A549 (cell line): ENCODE measurements around the gene CRYBA1.

ENCODE experiments used
- BCL3 ChIP-seq: fragments of >200 bp; sonication (Bioruptor Twin); formaldehyde crosslinking; IDR thresholded peaks from 3 replicates; pipeline ENCODE4 v1.6.1; 2016
- CEBPB ChIP-seq, 2 experiments: fragments of >200 bp in 1 of 2; sonication (Bioruptor Twin) in 1 of 2; formaldehyde crosslinking in 1 of 2; IDR thresholded peaks; 2 replicates each; pipeline ENCODE4 v1.6.1; 2012 to 2016
- CHD4 ChIP-seq: fragments of 200-600 bp; sonication (generic); IDR thresholded peaks from 2 replicates; pipeline ENCODE4 v1.6.1; 2016; ENCODE audit warnings: antibody characterized with exemption, mild to moderate bottlenecking, borderline replicate concordance
- EHF ChIP-seq: fragments of 250-450 bp; sonication (Bioruptor Pico); IDR thresholded peaks from 2 replicates; pipeline ENCODE4 v1.5.0; 2020; ENCODE audit warnings: mild to moderate bottlenecking
- EP300 ChIP-seq, 2 experiments: fragments of >200 bp; sonication (Bioruptor Twin); formaldehyde crosslinking; IDR thresholded peaks; 2 replicates in 1 of 2; 3 replicates in 1 of 2; pipeline ENCODE4 v1.6.1; 2016 to 2017
- MYC ChIP-seq: IDR thresholded peaks from 2 replicates; pipeline ENCODE4 v1.6.1; 2012; ENCODE audit warnings: mild to moderate bottlenecking, inconsistent platforms, low read length, improper control_type of control experiment, borderline replicate concordance
- NFE2L2 ChIP-seq: fragments of 150-350 bp; conservative IDR thresholded peaks from 2 replicates; pipeline ENCODE4 v1.6.1; 2014; ENCODE audit warnings: low read length
- POLR2A ChIP-seq: IDR thresholded peaks from 2 replicates; pipeline ENCODE4 v1.6.1; 2012; ENCODE audit warnings: mild to moderate bottlenecking, low read length
- RCOR1 ChIP-seq: fragments of 150-350 bp; IDR thresholded peaks from 2 replicates; pipeline ENCODE4 v1.6.1; 2014; ENCODE audit warnings: antibody characterized with exemption, low read length, low read depth
- SREBF2 ChIP-seq: fragments of 450-650 bp; IDR thresholded peaks from 2 replicates; pipeline ENCODE4 v1.6.1; 2014; ENCODE audit warnings: mild to moderate bottlenecking, moderate library complexity
- ZFP36 ChIP-seq: fragments of 450-650 bp; IDR thresholded peaks from 2 replicates; pipeline ENCODE4 v1.6.1; 2014; ENCODE audit warnings: borderline replicate concordance; ENCODE audit not compliant: partially characterized antibody
- TF ChIP-seq, protein P1 (sequence below): fragments of >200 bp; sonication (Bioruptor Twin); formaldehyde crosslinking; IDR thresholded peaks from 3 replicates; pipeline ENCODE4 v1.5.1; 2016
- TF ChIP-seq, protein P2 (sequence below): IDR thresholded peaks from 2 replicates; pipeline ENCODE4 v1.6.1; 2012
- TF ChIP-seq, protein P3 (sequence below): fragments of 200-600 bp; sonication (generic); IDR thresholded peaks from 2 replicates; pipeline ENCODE4 v1.6.1; 2016; ENCODE audit warnings: antibody characterized with exemption, mild to moderate bottlenecking, moderate library complexity

DNA sequence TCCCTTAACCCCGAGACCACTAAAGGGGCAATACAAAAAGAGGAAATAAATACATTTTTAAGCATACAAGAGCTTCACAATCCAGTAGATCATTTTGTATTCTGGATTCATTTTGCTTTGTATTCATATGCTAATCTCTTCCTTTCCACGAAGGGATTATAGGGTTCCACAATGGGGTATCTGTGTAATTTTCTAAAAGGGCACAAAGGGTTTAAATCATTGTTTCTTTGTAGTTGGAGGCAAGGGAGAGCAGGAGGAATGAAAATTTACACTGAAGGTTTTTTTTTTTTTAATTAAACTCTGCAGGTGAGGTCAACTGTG is 47.9 kb downstream of the CRYBA1 start:
- TF ChIP-seq POLR2A (no peak), RCOR1 (no peak), EP300 (IDR thresholded peaks at IDR 0.05) (no peak), BCL3 (no peak), SREBF2 (no peak), MYC (no peak), ZFP36 (no peak), CEBPB (IDR thresholded peaks at IDR 0.05) (no peak), CHD4 (no peak), NFE2L2 (no peak), EHF (CRISPR knock-in tag) (no peak)
- TF ChIP-seq, protein P1, sequence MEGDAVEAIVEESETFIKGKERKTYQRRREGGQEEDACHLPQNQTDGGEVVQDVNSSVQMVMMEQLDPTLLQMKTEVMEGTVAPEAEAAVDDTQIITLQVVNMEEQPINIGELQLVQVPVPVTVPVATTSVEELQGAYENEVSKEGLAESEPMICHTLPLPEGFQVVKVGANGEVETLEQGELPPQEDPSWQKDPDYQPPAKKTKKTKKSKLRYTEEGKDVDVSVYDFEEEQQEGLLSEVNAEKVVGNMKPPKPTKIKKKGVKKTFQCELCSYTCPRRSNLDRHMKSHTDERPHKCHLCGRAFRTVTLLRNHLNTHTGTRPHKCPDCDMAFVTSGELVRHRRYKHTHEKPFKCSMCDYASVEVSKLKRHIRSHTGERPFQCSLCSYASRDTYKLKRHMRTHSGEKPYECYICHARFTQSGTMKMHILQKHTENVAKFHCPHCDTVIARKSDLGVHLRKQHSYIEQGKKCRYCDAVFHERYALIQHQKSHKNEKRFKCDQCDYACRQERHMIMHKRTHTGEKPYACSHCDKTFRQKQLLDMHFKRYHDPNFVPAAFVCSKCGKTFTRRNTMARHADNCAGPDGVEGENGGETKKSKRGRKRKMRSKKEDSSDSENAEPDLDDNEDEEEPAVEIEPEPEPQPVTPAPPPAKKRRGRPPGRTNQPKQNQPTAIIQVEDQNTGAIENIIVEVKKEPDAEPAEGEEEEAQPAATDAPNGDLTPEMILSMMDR, result no peak
- TF ChIP-seq, protein P2, sequence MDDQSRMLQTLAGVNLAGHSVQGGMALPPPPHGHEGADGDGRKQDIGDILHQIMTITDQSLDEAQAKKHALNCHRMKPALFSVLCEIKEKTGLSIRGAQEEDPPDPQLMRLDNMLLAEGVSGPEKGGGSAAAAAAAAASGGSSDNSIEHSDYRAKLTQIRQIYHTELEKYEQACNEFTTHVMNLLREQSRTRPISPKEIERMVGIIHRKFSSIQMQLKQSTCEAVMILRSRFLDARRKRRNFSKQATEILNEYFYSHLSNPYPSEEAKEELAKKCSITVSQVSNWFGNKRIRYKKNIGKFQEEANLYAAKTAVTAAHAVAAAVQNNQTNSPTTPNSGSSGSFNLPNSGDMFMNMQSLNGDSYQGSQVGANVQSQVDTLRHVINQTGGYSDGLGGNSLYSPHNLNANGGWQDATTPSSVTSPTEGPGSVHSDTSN, result no peak
- TF ChIP-seq, protein P3, sequence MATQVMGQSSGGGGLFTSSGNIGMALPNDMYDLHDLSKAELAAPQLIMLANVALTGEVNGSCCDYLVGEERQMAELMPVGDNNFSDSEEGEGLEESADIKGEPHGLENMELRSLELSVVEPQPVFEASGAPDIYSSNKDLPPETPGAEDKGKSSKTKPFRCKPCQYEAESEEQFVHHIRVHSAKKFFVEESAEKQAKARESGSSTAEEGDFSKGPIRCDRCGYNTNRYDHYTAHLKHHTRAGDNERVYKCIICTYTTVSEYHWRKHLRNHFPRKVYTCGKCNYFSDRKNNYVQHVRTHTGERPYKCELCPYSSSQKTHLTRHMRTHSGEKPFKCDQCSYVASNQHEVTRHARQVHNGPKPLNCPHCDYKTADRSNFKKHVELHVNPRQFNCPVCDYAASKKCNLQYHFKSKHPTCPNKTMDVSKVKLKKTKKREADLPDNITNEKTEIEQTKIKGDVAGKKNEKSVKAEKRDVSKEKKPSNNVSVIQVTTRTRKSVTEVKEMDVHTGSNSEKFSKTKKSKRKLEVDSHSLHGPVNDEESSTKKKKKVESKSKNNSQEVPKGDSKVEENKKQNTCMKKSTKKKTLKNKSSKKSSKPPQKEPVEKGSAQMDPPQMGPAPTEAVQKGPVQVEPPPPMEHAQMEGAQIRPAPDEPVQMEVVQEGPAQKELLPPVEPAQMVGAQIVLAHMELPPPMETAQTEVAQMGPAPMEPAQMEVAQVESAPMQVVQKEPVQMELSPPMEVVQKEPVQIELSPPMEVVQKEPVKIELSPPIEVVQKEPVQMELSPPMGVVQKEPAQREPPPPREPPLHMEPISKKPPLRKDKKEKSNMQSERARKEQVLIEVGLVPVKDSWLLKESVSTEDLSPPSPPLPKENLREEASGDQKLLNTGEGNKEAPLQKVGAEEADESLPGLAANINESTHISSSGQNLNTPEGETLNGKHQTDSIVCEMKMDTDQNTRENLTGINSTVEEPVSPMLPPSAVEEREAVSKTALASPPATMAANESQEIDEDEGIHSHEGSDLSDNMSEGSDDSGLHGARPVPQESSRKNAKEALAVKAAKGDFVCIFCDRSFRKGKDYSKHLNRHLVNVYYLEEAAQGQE, result no peak
